Liver (tissue), 9 donors: ENCODE measurements around the gene UQCRHL. TPM values are rescaled to one million over a fixed set of nuclear protein-coding genes. Genes with fewer than 3 reads are reported as not detected.
A peak's percentile ranks its signal among the peaks of the same experiment; 100 is the strongest.
"Not testable (repeated sequence)": the region's sequence is repeated elsewhere in the genome, so short reads cannot be mapped to it uniquely, and the experiment has no call there.

Experiments
- DNase-seq: peaks from one replicate; pipeline ENCODE4 v3.0.0-alpha.2; 2017; ENCODE audit warnings: low spot score
- H3K27ac ChIP-seq, 2 donors: one replicate each; pipeline ENCODE4 v1.7.0; 2013; ENCODE audit warnings: inconsistent platforms in 2 of 2, low read length in 2 of 2, control low read depth in 1 of 2, low read depth in 1 of 2, mild to moderate bottlenecking in 1 of 2
- H3K27me3 ChIP-seq, 4 donors: one replicate each; pipeline versions ENCODE4 v1.6.1 to v1.7.0; 2013; ENCODE audit warnings: low read length in 3 of 4, inconsistent platforms in 1 of 4, mild to moderate bottlenecking in 1 of 4, moderate library complexity in 1 of 4; ENCODE audit not compliant: control insufficient read depth in 4 of 4, insufficient read depth in 4 of 4
- H3K36me3 ChIP-seq, 4 donors: one replicate each; pipeline versions ENCODE4 v1.6.1 to v1.7.0; 2013; ENCODE audit warnings: low read length in 3 of 4, mild to moderate bottlenecking in 3 of 4, low read depth in 1 of 4, moderate library complexity in 1 of 4; ENCODE audit not compliant: control insufficient read depth in 4 of 4, insufficient read depth in 3 of 4
- H3K4me1 ChIP-seq, 4 donors: one replicate each; pipeline versions ENCODE4 v1.6.1 to v1.7.0; 2013; ENCODE audit warnings: low read length in 3 of 4, mild to moderate bottlenecking in 3 of 4, moderate library complexity in 1 of 4; ENCODE audit not compliant: control insufficient read depth in 4 of 4, insufficient read depth in 4 of 4
- H3K4me3 ChIP-seq, 3 donors: one replicate each; pipeline versions ENCODE4 v1.6.1 to v1.7.0; 2013; ENCODE audit warnings: low read length in 3 of 3, control low read depth in 1 of 3, low read depth in 1 of 3, mild to moderate bottlenecking in 1 of 3
- H3K9ac ChIP-seq, 2 donors: one replicate each; pipeline ENCODE4 v1.7.0; 2013; ENCODE audit warnings: low read length in 2 of 2, mild to moderate bottlenecking in 2 of 2, moderate library complexity in 2 of 2, control low read depth in 1 of 2, low read depth in 1 of 2
- H3K9me3 ChIP-seq, 4 donors: one replicate each; pipeline versions ENCODE4 v1.6.1 to v1.7.0; 2013; ENCODE audit warnings: low read length in 3 of 4; ENCODE audit not compliant: control insufficient read depth in 4 of 4
- ATF3 ChIP-seq: IDR thresholded peaks from 2 replicates; pipeline ENCODE4 v1.6.1; 2016; ENCODE audit warnings: antibody characterized with exemption
- EGR1 ChIP-seq, 2 donors: IDR thresholded peaks; 2 replicates each; pipeline ENCODE4 v1.6.1; 2016 to 2018; ENCODE audit warnings: antibody characterized with exemption in 2 of 2, low read depth in 2 of 2
- FOXA1 ChIP-seq: IDR thresholded peaks from 2 replicates; pipeline ENCODE4 v1.6.1; 2016; ENCODE audit warnings: antibody characterized with exemption
- FOXA2 ChIP-seq: IDR thresholded peaks from 2 replicates; pipeline ENCODE4 v1.6.1; 2016; ENCODE audit warnings: antibody characterized with exemption
- GABPA ChIP-seq, 2 donors: IDR thresholded peaks in 1 of 2; conservative IDR thresholded peaks in 1 of 2; 2 replicates each; pipeline ENCODE4 v1.6.1; 2016; ENCODE audit warnings: antibody characterized with exemption in 2 of 2, mild to moderate bottlenecking in 1 of 2, moderate library complexity in 1 of 2
- HNF4A ChIP-seq, 2 donors: conservative IDR thresholded peaks; 2 replicates each; pipeline ENCODE4 v1.6.1; 2016; ENCODE audit warnings: antibody characterized with exemption in 2 of 2, mild to moderate bottlenecking in 2 of 2
- JUND ChIP-seq, 2 donors: IDR thresholded peaks; 2 replicates each; pipeline ENCODE4 v1.6.1; 2016; ENCODE audit warnings: antibody characterized with exemption in 2 of 2
- MAX ChIP-seq: IDR thresholded peaks from 2 replicates; pipeline ENCODE4 v1.6.1; 2016; ENCODE audit warnings: antibody characterized with exemption
- NR2F2 ChIP-seq: IDR thresholded peaks from 2 replicates; pipeline ENCODE4 v1.6.1; 2016; ENCODE audit warnings: antibody characterized with exemption
- RAD21 ChIP-seq, 2 donors: IDR thresholded peaks; 2 replicates each; pipeline ENCODE4 v1.6.1; 2016; ENCODE audit warnings: antibody characterized with exemption in 2 of 2, mild to moderate bottlenecking in 2 of 2
- REST ChIP-seq: IDR thresholded peaks from 2 replicates; pipeline ENCODE4 v1.6.1; 2016; ENCODE audit warnings: antibody characterized with exemption, mild to moderate bottlenecking
- RXRA ChIP-seq, 2 donors: IDR thresholded peaks; 2 replicates each; pipeline ENCODE4 v1.6.1; 2017 to 2018; ENCODE audit warnings: antibody characterized with exemption in 2 of 2, mild to moderate bottlenecking in 1 of 2
- SP1 ChIP-seq: IDR thresholded peaks from 2 replicates; pipeline ENCODE4 v1.6.1; 2018; ENCODE audit warnings: antibody characterized with exemption, mild to moderate bottlenecking
- TAF1 ChIP-seq: conservative IDR thresholded peaks from 2 replicates; pipeline ENCODE4 v1.6.1; 2016; ENCODE audit warnings: antibody characterized with exemption, mild to moderate bottlenecking
- YY1 ChIP-seq: IDR thresholded peaks from 2 replicates; pipeline ENCODE4 v1.6.1; 2016; ENCODE audit warnings: antibody characterized with exemption, mild to moderate bottlenecking
- ZBTB33 ChIP-seq: IDR thresholded peaks from 2 replicates; pipeline ENCODE4 v1.6.1; 2016; ENCODE audit warnings: antibody characterized with exemption
- WGBS: extraction: QIAGEN DNeasy Blood & Tissue Kit; methylation state at CpG from one replicate; pipeline ENCODE4 v1.1.7; 2013; 5-methylcytosine and 5-hydroxymethylcytosine counted together
- polyA plus RNA-seq, 2 donors: library from polyadenylated mRNA; stranded (reverse) in 1 of 2; unstranded in 1 of 2; fragments of 200-250 nt in 1 of 2; fragments of >200 nt in 1 of 2; fragmentation: Nextera tagmentation in 1 of 2; extraction: Ambion mirVana in 1 of 2; gene quantifications; one replicate each; pipeline versions ENCODE4 v1.2.1 to v1.2.3, GENCODE V29; 2013 to 2015
- total RNA-seq, 2 donors: library from RNA; depleted of rRNA; stranded (reverse); fragments of >200 nt; gene quantifications; one replicate each; pipeline ENCODE4 v1.2.3, GENCODE V29; 2014
- donor health status: healthy.
- donor health status: healthy.
- donor health status: healthy.
- donor health status: healthy.
- donor health status: healthy.

Gene UQCRHL
- 1 to 10 TPM in 1 of 2 donors, under 1 TPM in 1; 0.84 to 2.9 TPM for total RNA-seq
- polyA plus RNA-seq = 1 to 10 TPM in 1 of 2 donors, under 1 TPM in 1; 0.50 to 1.9 TPM

GRCh38 chr1:15807549-15807948 lies at the start of gene UQCRHL:
UQCRHL (minus strand) TSS chr1:15807649; CDS start chr1:15807649, 0 bp downstream.
- H3K4me3 ChIP-seq, H3K4me1 ChIP-seq, DNase-seq, H3K27ac ChIP-seq, H3K36me3 ChIP-seq, H3K9ac ChIP-seq, H3K9me3 ChIP-seq, H3K27me3 ChIP-seq: not testable (repeated sequence)
- WGBS = 94% methylated on average over 11 of the region's 11 CpGs

GRCh38 chr1:15856888-15857287 lies 49.4 kb upstream of the UQCRHL start:
- no peaks in the 10 kb centered on the region for H3K27me3 ChIP-seq
- peaks cover under 1 to 18% (median 2%) of the 10 kb centered on the region in 4 donors for H3K4me1 ChIP-seq
- no peak overlapping the region for H3K27ac ChIP-seq
- TF ChIP-seq RAD21 (IDR thresholded peaks at IDR 0.05) (no peak), JUND (IDR thresholded peaks at IDR 0.05) (no peak), FOXA1 (no peak), SP1 (no peak), GABPA (IDR thresholded peaks at IDR 0.05 in 1 of 2, conservative IDR thresholded peaks at IDR 0.05 in 1 of 2) (no peak), FOXA2 (no peak), RXRA (IDR thresholded peaks at IDR 0.05) (no peak)
- no peak overlapping the region for H3K4me3 ChIP-seq
- no peak overlapping the region for H3K9ac ChIP-seq
- no peaks in the 10 kb centered on the region for H3K9me3 ChIP-seq
- no peaks in the 10 kb centered on the region for H3K36me3 ChIP-seq
- DNase-seq = no peak
- 91% methylated on average over 5 of the region's 5 CpGs for WGBS

GRCh38 chr1:15852828-15853302 lies 45.4 kb upstream of the UQCRHL start:
- DNase-seq = no peak
- H3K27me3 ChIP-seq = no peaks in the 10 kb centered on the region
- no peak overlapping the region for H3K27ac ChIP-seq
- H3K9me3 ChIP-seq = no peaks in the 10 kb centered on the region
- H3K9ac ChIP-seq = no peak overlapping the region
- WGBS = 86% methylated on average over 3 of the region's 3 CpGs
- H3K36me3 ChIP-seq = no peaks in the 10 kb centered on the region
- peaks cover 4 to 34% (median 19%) of the 10 kb centered on the region in 4 donors for H3K4me1 ChIP-seq
- no peak overlapping the region for H3K4me3 ChIP-seq
- TF ChIP-seq RAD21 (IDR thresholded peaks at IDR 0.05) = no peak
- TF ChIP-seq FOXA2 = no peak

GRCh38 chr1:15852036-15852827 lies 44.8 kb upstream of the UQCRHL start:
- Histone ChIP-seq H3K4me3 (no peak overlapping the region), H3K4me1 (peaks cover 4 to 34% (median 19%) of the 10 kb centered on the region in 4 donors), H3K27ac (no peak overlapping the region), H3K9me3 (no peaks in the 10 kb centered on the region), H3K9ac (peak overlapping the region in 1 of 2 donors; percentile 44), H3K27me3 (no peaks in the 10 kb centered on the region), H3K36me3 (no peaks in the 10 kb centered on the region)
- DNase-seq = no peak
- TF ChIP-seq ZBTB33 = no peak
- no peak for TF ChIP-seq EGR1 (IDR thresholded peaks at IDR 0.05; ENCODE audit: low read depth in 2 of 2)
- no peak for TF ChIP-seq ATF3
- TF ChIP-seq NR2F2 = no peak
- no peak for TF ChIP-seq MAX
- no peak for TF ChIP-seq YY1
- no peak for TF ChIP-seq TAF1
- no peak for TF ChIP-seq SP1
- no peak for TF ChIP-seq REST
- TF ChIP-seq HNF4A (conservative IDR thresholded peaks at IDR 0.05) = no peak
- TF ChIP-seq RAD21 (IDR thresholded peaks at IDR 0.05) = no peak
- WGBS = 48% methylated on average over 6 of the region's 6 CpGs
